PC-3 (cell line): Measurements from ENCODE around the gene EIF3M.

ENCODE experiments used
- CTCF ChIP-seq: fragments of 300-600 bp; sonication (generic); conservative IDR thresholded peaks from 2 replicates; pipeline ENCODE4 v1.5.1; 2017; ENCODE audit warnings: antibody characterized with exemption, low read depth, mild to moderate bottlenecking, low read length
- EZH2 ChIP-seq: fragments of 300-600 bp; sonication (generic); IDR thresholded peaks from one replicate; pipeline ENCODE4 v1.6.1; 2017; ENCODE audit warnings: antibody characterized with exemption, mild to moderate bottlenecking, low read length; ENCODE audit not compliant: unreplicated experiment
- EZH2phosphoT487 ChIP-seq: fragments of 300-600 bp; sonication (generic); IDR thresholded peaks from 2 replicates; pipeline ENCODE4 v1.6.1; 2018; ENCODE audit warnings: mild to moderate bottlenecking, antibody characterized with exemption, low read length, borderline replicate concordance

GRCh38 chr11:32643526-32643925 lies 59.9 kb downstream of the EIF3M start:
- TF ChIP-seq EZH2 (no peak), CTCF (no peak), EZH2phosphoT487 (no peak)
